ENCODE data around the gene METTL4.

METTL4 gene

DNA sequence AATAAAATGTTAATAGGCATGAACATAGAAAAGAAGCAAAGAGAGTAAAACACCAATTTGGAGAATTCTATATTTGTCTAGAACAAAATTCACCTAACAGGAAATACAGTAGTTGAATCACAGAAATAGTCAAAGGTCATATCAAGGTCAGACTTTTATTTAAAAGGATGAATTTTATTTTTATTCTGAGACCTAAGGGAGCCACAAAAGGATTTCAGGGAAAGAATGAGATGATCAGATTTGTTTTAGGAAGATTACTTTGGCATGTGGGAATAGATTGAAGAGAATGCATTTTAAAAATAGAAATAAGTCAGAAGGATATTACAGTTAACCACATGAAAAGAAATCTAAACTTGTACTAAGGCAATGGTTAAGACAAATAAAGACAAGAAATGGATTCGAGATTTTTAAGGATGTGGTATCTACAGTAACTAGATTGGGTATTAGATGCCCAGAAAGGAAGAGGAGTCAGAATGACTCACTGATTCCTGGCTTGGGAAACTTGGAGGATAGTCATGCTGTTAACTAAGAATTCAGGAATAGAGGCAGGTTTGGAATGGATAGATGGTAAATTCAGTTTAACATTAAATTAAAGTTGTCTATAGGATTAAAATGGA lies 56.0 kb downstream of the METTL4 start:
- DNase-seq = no peak

DNA sequence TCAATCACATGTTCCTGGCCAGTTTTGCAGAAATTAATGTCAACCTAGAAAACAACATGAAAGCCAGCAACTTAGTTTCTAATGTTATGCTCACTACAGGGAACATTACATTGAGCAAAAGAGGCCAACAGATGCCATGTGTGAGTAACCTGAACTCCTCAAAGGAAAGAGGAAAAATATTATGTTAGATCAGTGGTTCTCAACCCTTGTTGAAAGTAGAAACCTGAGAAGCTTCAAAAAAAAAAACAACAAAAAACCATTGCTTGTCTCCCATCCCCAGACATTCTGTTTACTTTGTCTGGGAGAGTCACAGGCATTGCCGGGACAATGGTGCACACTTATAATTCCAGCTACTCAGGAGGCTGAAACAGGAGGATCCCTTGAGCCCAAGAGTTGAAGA lies 57.7 kb downstream of the METTL4 start:
- no peak for DNase-seq

GRCh38 chr18:2512059-2512458 lies 59.2 kb downstream of the METTL4 start:
- no peak for DNase-seq

DNA sequence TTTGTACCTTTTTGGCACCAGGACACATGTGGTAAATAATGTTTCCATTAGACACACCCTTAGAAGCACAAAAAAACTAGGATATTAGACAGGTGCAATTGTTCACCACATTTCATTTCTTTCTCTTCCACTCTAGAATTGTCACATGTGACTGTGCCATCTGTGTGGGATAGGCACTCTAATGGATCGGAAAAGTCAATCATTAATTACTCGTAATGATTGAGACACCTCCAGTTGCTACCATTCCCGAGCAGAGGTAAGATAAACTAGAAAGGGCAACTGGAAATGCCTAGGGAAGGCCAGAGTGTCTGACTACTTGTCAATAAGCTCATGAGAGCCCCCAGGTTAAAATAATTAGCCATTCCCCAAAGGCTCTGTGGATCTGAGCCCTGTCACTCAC lies 59.9 kb downstream of the METTL4 start:
- DNase-seq = no peak

- DNase-seq = no peak
Observed at GRCh38 chr18:2510416-2510815, 60.9 kb downstream of the METTL4 start.

DNA sequence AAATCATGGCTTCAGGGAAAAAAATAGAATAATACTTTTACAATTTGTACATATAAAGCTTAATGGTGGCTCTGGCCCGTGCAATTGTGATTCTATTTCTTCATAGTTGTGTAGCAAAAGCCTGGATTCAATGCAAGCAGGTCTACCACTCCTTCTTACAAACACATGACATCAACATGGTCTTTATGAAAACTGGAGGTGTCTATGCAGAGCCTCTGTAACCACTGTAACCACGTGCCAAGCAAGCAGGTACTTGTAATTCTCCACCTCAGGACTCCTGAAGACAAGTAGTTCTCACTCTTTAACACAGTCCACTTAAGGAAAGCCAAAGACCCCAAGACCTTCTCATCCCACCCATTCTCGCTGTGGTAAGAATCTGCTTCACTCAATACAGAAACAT lies 62.6 kb downstream of the METTL4 start:
- DNase-seq = no peak

GRCh38 chr18:2508155-2508554 lies 63.1 kb downstream of the METTL4 start:
- no peak for DNase-seq

- no peak for DNase-seq
Observed at GRCh38 chr18:2504642-2505041, 66.7 kb downstream of the METTL4 start.

- no peak for DNase-seq
Observed at GRCh38 chr18:2502880-2503279, 68.4 kb downstream of the METTL4 start.

DNA sequence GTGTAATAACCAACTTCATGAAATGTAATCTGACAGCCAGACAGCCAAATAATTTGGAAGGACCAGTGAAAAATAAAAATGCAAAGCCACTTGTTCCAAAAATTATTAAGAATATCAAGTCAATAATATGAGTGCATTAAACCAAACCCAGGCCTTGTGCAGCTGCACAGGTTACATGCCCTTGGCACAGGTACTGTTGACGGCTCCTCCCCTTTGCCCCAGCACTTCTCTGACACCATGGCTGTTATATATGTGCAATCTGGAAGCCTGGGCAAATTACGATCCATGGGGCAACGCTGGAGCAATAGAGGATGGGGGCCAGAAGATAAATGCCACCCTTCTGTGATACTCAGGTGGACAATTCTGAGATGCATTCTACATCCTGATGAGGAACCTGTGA lies 68.9 kb downstream of the METTL4 start:
- DNase-seq = no peak

DNA sequence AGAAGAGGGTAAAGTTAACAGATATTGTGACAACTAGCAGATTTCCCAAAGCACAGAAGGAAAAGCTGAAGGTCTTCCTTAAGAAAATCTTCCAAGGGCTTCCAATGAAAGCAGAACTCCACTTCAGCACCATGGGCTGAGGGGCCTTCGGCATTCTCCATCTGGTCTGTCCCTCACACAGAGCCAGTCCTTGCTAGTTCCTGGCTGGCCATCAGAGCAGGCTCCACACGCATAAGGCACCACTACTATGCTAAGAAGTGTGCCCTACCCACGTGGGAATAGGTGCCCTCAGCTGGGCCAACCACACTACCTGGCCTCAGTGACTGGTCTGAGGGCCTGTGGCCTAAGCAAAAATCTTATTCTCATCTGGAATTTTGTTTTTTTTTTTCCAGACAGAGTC lies 73.5 kb downstream of the METTL4 start:
- DNase-seq = no peak

DNA sequence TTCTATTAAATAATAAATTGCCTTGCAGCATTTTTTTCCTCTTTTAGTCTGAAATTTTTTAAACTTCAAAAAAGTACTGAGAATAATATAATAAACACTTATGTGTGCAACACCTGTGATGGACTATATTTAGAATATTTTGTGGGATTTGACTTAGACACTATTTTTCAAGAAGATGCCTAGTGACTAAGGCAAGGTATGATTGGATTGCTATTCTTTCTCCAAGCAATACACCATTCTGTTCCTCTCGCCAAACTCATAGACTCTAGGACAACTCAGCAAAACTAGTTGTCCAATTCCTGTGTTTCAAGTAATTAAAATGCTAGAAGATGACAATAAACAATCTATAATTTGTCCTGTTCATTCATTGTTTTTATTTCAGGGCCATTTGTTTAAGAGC lies 75.9 kb downstream of the METTL4 start:
- DNase-seq = no peak

- DNase-seq = no peak
Observed at GRCh38 chr18:2494921-2495320, 76.4 kb downstream of the METTL4 start.

Data from activated effector memory CD4-positive, alpha-beta T cell treated with anti-CD3 and anti-CD28 coated beads, Interleukin-2, amount 50 U/mL, for 16 hours (primary cell).